AG08396 (cell line): ENCODE measurements around the gene QTRT2.

ENCODE experiments used
- DNase-seq: peaks from one replicate; pipeline ENCODE4 v3.0.0; 2012; ENCODE audit warnings: low spot score, mixed read lengths

Gene QTRT2

GRCh38 chr3:114122027-114122709 lies 65.6 kb downstream of the QTRT2 start:
- DNase-seq = peak; percentile 66

- no peak for DNase-seq
These were observed 69.9 kb downstream of the QTRT2 start for GRCh38 chr3:114126461-114126860.

- no peak for DNase-seq
These were observed 71.0 kb downstream of the QTRT2 start for GRCh38 chr3:114127517-114127916.

GRCh38 chr3:114128231-114128630 lies 71.7 kb downstream of the QTRT2 start:
- no peak for DNase-seq

- DNase-seq = no peak
These were observed 72.3 kb downstream of the QTRT2 start for GRCh38 chr3:114128826-114129225.

- no peak for DNase-seq
These were observed 76.0 kb downstream of the QTRT2 start for GRCh38 chr3:114132500-114132899.

- DNase-seq = no peak
These were observed 77.4 kb downstream of the QTRT2 start for GRCh38 chr3:114133947-114134346.
